Thymus (tissue), 11 donors: ENCODE measurements around the gene EDARADD. TPM values are rescaled to one million over a fixed set of nuclear protein-coding genes. Genes with fewer than 3 reads are reported as not detected.
"Not testable (repeated sequence)": the region's sequence is repeated elsewhere in the genome, so short reads cannot be mapped to it uniquely, and the experiment has no call there.

Experiments
- DNase-seq, 9 donors: peaks; one replicate each; pipeline ENCODE4 v3.0.0-alpha.2; 2013; ENCODE audit warnings: low spot score in 9 of 9, low read depth in 6 of 9, missing footprints in 1 of 9
- H3K27ac ChIP-seq, 2 donors: one replicate each; pipeline ENCODE4 v1.5.1; 2013; ENCODE audit warnings: control low read depth in 1 of 2, low read depth in 1 of 2, low read length in 1 of 2, mild to moderate bottlenecking in 1 of 2, moderate library complexity in 1 of 2
- H3K27me3 ChIP-seq, 2 donors: one replicate each; pipeline ENCODE4 v1.5.1; 2013; ENCODE audit warnings: low read length in 1 of 2; ENCODE audit not compliant: control insufficient read depth in 2 of 2, insufficient read depth in 1 of 2
- H3K36me3 ChIP-seq, 2 donors: one replicate each; pipeline ENCODE4 v1.5.1; 2013; ENCODE audit warnings: low read length in 1 of 2, mild to moderate bottlenecking in 1 of 2, moderate library complexity in 1 of 2; ENCODE audit not compliant: control insufficient read depth in 2 of 2, insufficient read depth in 2 of 2
- H3K4me1 ChIP-seq, 2 donors: one replicate each; pipeline ENCODE4 v1.5.1; 2013; ENCODE audit warnings: low read length in 2 of 2; ENCODE audit not compliant: control insufficient read depth in 2 of 2, insufficient read depth in 2 of 2
- H3K4me3 ChIP-seq, 2 donors: one replicate each; pipeline ENCODE4 v1.5.1; 2013; ENCODE audit warnings: low read length in 2 of 2, control low read depth in 1 of 2, mild to moderate bottlenecking in 1 of 2
- H3K9me3 ChIP-seq, 2 donors: one replicate each; pipeline ENCODE4 v1.5.1; 2013; ENCODE audit warnings: low read length in 1 of 2, mild to moderate bottlenecking in 1 of 2; ENCODE audit not compliant: control insufficient read depth in 2 of 2, insufficient read depth in 1 of 2
- WGBS: extraction: QIAGEN DNeasy Blood & Tissue Kit; methylation state at CpG from one replicate; pipeline ENCODE4 v1.1.7; 2013; 5-methylcytosine and 5-hydroxymethylcytosine counted together
- polyA plus RNA-seq: library from polyadenylated mRNA; stranded (reverse); fragments of 200-250 nt; gene quantifications from one replicate; pipeline ENCODE4 v1.2.3, GENCODE V29; 2013
- total RNA-seq: library from RNA; stranded (reverse); fragments of 120-200 nt; gene quantifications from one replicate; pipeline ENCODE4 v1.2.4, GENCODE V29; 2013
- donor health status: healthy.

Gene EDARADD
- total and polyA plus RNA-seq, 2 donors = 3.3 to 4.2 TPM

- H3K9me3 ChIP-seq = no peaks in the 10 kb centered on the region
- H3K36me3 ChIP-seq = no peaks in the 10 kb centered on the region
- peak in 1 of 9 donors; percentile 26 for DNase-seq
- no peaks in the 10 kb centered on the region for H3K27me3 ChIP-seq
- H3K4me1 ChIP-seq = peaks cover 0 to 2% of the 10 kb centered on the region in 2 donors
- WGBS = 76% methylated on average over 6 of the region's 6 CpGs
- H3K27ac ChIP-seq = no peak overlapping the region
- no peak overlapping the region for H3K4me3 ChIP-seq
Measured at GRCh38 chr1:236497908-236498307, 103.8 kb downstream of the EDARADD start.

GRCh38 chr1:236501093-236501492, 107.0 kb downstream of the EDARADD start:
- 94% methylated on average over 6 of the region's 6 CpGs for WGBS
- H3K4me3 ChIP-seq = no peak overlapping the region
- no peak for DNase-seq
- H3K4me1 ChIP-seq = peaks cover 0 to 7% of the 10 kb centered on the region in 2 donors
- H3K9me3 ChIP-seq = no peaks in the 10 kb centered on the region
- H3K27ac ChIP-seq = no peak overlapping the region
- H3K36me3 ChIP-seq = no peaks in the 10 kb centered on the region
- H3K27me3 ChIP-seq = no peaks in the 10 kb centered on the region

GRCh38 chr1:236502579-236502971, 108.5 kb downstream of the EDARADD start:
- no peak overlapping the region for H3K4me3 ChIP-seq
- no peak for DNase-seq
- H3K27me3 ChIP-seq = no peaks in the 10 kb centered on the region
- H3K9me3 ChIP-seq = no peaks in the 10 kb centered on the region
- no peaks in the 10 kb centered on the region for H3K36me3 ChIP-seq
- H3K4me1 ChIP-seq = peaks cover 0 to 7% of the 10 kb centered on the region in 2 donors
- 75% methylated on average over 2 of the region's 2 CpGs for WGBS
- no peak overlapping the region for H3K27ac ChIP-seq

- 40% methylated on average over 15 of the region's 15 CpGs for WGBS
- DNase-seq = peak in 2 of 9 donors; percentile 19 to 41
- no peaks in the 10 kb centered on the region for H3K9me3 ChIP-seq
- H3K4me1 ChIP-seq = peaks cover 0 to 7% of the 10 kb centered on the region in 2 donors
- H3K36me3 ChIP-seq = no peaks in the 10 kb centered on the region
- peak overlapping the region in 1 of 2 donors; percentile 20 for H3K4me3 ChIP-seq
- no peak overlapping the region for H3K27ac ChIP-seq
- no peaks in the 10 kb centered on the region for H3K27me3 ChIP-seq
Measured at GRCh38 chr1:236502972-236503639, 109.0 kb downstream of the EDARADD start.

- H3K27me3 ChIP-seq, H3K4me3 ChIP-seq, H3K9me3 ChIP-seq, H3K36me3 ChIP-seq, DNase-seq, H3K4me1 ChIP-seq, H3K27ac ChIP-seq: not testable (repeated sequence)
- WGBS = 96% methylated on average over 3 of the region's 3 CpGs
Measured at GRCh38 chr1:236504338-236504737, 110.3 kb downstream of the EDARADD start.

- Histone ChIP-seq H3K4me3 (no peak overlapping the region), H3K9me3 (no peaks in the 10 kb centered on the region), H3K36me3 (no peaks in the 10 kb centered on the region), H3K27ac (no peak overlapping the region), H3K4me1 (peaks cover 0 to 7% of the 10 kb centered on the region in 2 donors), H3K27me3 (no peaks in the 10 kb centered on the region)
- WGBS = 94% methylated on average over 5 of the region's 5 CpGs
- no peak for DNase-seq
Measured at GRCh38 chr1:236507022-236507700, 113.1 kb downstream of the EDARADD start.

- no peaks in the 10 kb centered on the region for H3K27me3 ChIP-seq
- no peak overlapping the region for H3K4me3 ChIP-seq
- H3K9me3 ChIP-seq = no peaks in the 10 kb centered on the region
- no peak overlapping the region for H3K27ac ChIP-seq
- WGBS = 97% methylated on average over 6 of the region's 6 CpGs
- H3K36me3 ChIP-seq = no peaks in the 10 kb centered on the region
- no peak for DNase-seq
- no peaks in the 10 kb centered on the region for H3K4me1 ChIP-seq
Measured at GRCh38 chr1:236508593-236509027, 114.5 kb downstream of the EDARADD start.

GRCh38 chr1:236509203-236509602, 115.1 kb downstream of the EDARADD start:
- no peak overlapping the region for H3K4me3 ChIP-seq
- no peaks in the 10 kb centered on the region for H3K9me3 ChIP-seq
- WGBS = 98% methylated on average over 1 of the region's 1 CpG

GRCh38 chr1:236509647-236510401, 115.7 kb downstream of the EDARADD start:
- WGBS = 95% methylated on average over 8 of the region's 8 CpGs
- Histone ChIP-seq H3K36me3 (no peaks in the 10 kb centered on the region), H3K4me3 (no peak overlapping the region), H3K27ac (no peak overlapping the region), H3K9me3 (no peaks in the 10 kb centered on the region), H3K27me3 (no peaks in the 10 kb centered on the region), H3K4me1 (no peaks in the 10 kb centered on the region)
- DNase-seq = no peak

More at GRCh38 chr1:236509203-236509602, 115.1 kb downstream of the EDARADD start:
- Histone ChIP-seq H3K36me3 (no peaks in the 10 kb centered on the region), H3K27me3 (no peaks in the 10 kb centered on the region), H3K4me1 (no peaks in the 10 kb centered on the region), H3K27ac (no peak overlapping the region)
- no peak for DNase-seq
